Mesenchymal stem cell (in vitro differentiated cells and primary cell): ENCODE data around the gene CD86. TPM values are rescaled to one million over a fixed set of nuclear protein-coding genes. Genes with fewer than 3 reads are reported as not detected.

Source experiments
- DNase-seq: peaks from one replicate; pipeline ENCODE4 v3.0.0-alpha.2; 2013
- H2AFZ ChIP-seq: one replicate; pipeline ENCODE4 v1.6.1; 2013; ENCODE audit warnings: low read depth, mild to moderate bottlenecking, control low read depth, inconsistent platforms, low read length, moderate library complexity
- H2AK5ac ChIP-seq: 2 replicates; pipeline ENCODE4 v1.6.1; 2013; ENCODE audit warnings: low read length, moderate library complexity, mild to moderate bottlenecking, inconsistent platforms; ENCODE audit not compliant: severe bottlenecking
- H2BK120ac ChIP-seq: one replicate; pipeline ENCODE4 v1.6.1; 2013; ENCODE audit warnings: low read depth, mild to moderate bottlenecking, inconsistent platforms, low read length, moderate library complexity
- H2BK12ac ChIP-seq, 2 experiments: one replicate each; pipeline ENCODE4 v1.6.1; 2013; ENCODE audit warnings: inconsistent platforms in 2 of 2, low read length in 2 of 2, mild to moderate bottlenecking in 2 of 2, moderate library complexity in 2 of 2, control low read depth in 1 of 2
- H2BK15ac ChIP-seq: one replicate; pipeline ENCODE4 v1.6.1; 2013; ENCODE audit warnings: mild to moderate bottlenecking, low read depth, inconsistent platforms; ENCODE audit not compliant: poor library complexity, severe bottlenecking
- H2BK5ac ChIP-seq: 2 replicates; pipeline ENCODE4 v1.6.1; 2013; ENCODE audit warnings: low read depth, mild to moderate bottlenecking, low read length, control low read depth, inconsistent platforms; ENCODE audit not compliant: poor library complexity, severe bottlenecking
- H3K14ac ChIP-seq, 2 experiments: one replicate each; pipeline ENCODE4 v1.6.1; 2013; ENCODE audit warnings: inconsistent platforms in 2 of 2, low read length in 2 of 2, control low read depth in 1 of 2, mild to moderate bottlenecking in 1 of 2, moderate library complexity in 1 of 2
- H3K18ac ChIP-seq, 2 experiments: one replicate each; pipeline ENCODE4 v1.6.1; 2013; ENCODE audit warnings: inconsistent platforms in 2 of 2, low read length in 2 of 2, control low read depth in 1 of 2, low read depth in 1 of 2, mild to moderate bottlenecking in 1 of 2
- H3K23ac ChIP-seq, 2 experiments: one replicate each; pipeline ENCODE4 v1.6.1; 2013; ENCODE audit warnings: inconsistent platforms in 2 of 2, low read length in 2 of 2, mild to moderate bottlenecking in 2 of 2, moderate library complexity in 2 of 2, control low read depth in 1 of 2
- H3K27ac ChIP-seq: 2 replicates; pipeline ENCODE4 v1.5.1; 2013; ENCODE audit warnings: mild to moderate bottlenecking, moderate library complexity, low read length, control low read depth, inconsistent platforms; ENCODE audit not compliant: poor library complexity, severe bottlenecking
- H3K27me3 ChIP-seq, 2 experiments: 2 replicates each; pipeline versions ENCODE4 v1.6.1 to v1.7.0; 2013; ENCODE audit warnings: low read length in 2 of 2, mild to moderate bottlenecking in 2 of 2, moderate library complexity in 2 of 2, control low read depth in 1 of 2, inconsistent platforms in 1 of 2; ENCODE audit not compliant: control insufficient read depth in 1 of 2, insufficient read depth in 1 of 2
- H3K36me3 ChIP-seq, 2 experiments: 2 replicates each; pipeline versions ENCODE4 v1.6.1 to v1.7.0; 2013; ENCODE audit warnings: low read length in 2 of 2, control low read depth in 1 of 2, inconsistent platforms in 1 of 2, low read depth in 1 of 2, mild to moderate bottlenecking in 1 of 2; ENCODE audit not compliant: insufficient read depth in 2 of 2, control insufficient read depth in 1 of 2
- H3K4ac ChIP-seq, 2 experiments: one replicate each; pipeline ENCODE4 v1.6.1; 2013; ENCODE audit warnings: inconsistent platforms in 2 of 2, low read length in 2 of 2, mild to moderate bottlenecking in 2 of 2, moderate library complexity in 2 of 2, control low read depth in 1 of 2, low read depth in 1 of 2
- H3K4me1 ChIP-seq: 2 replicates; pipeline ENCODE4 v1.6.1; 2013; ENCODE audit warnings: low read depth, low read length, control low read depth; ENCODE audit not compliant: control insufficient read depth, insufficient read depth
- H3K4me2 ChIP-seq: 2 replicates; pipeline ENCODE4 v1.6.1; 2013; ENCODE audit warnings: low read length, mild to moderate bottlenecking, inconsistent platforms; ENCODE audit not compliant: poor library complexity, severe bottlenecking
- H3K4me3 ChIP-seq, 2 experiments: 2 replicates each; pipeline versions ENCODE4 v1.5.1 to v1.7.0; 2013; ENCODE audit warnings: low read length in 2 of 2, mild to moderate bottlenecking in 2 of 2, control low read depth in 1 of 2, low read depth in 1 of 2; ENCODE audit not compliant: insufficient read depth in 1 of 2
- H3K79me1 ChIP-seq: replicated peaks from 2 replicates; pipeline ENCODE4 v1.6.1; 2013; ENCODE audit warnings: mild to moderate bottlenecking, control low read depth, low read length, inconsistent platforms; ENCODE audit not compliant: poor library complexity, severe bottlenecking
- H3K9ac ChIP-seq: 2 replicates; pipeline ENCODE4 v1.7.0; 2013; ENCODE audit warnings: mild to moderate bottlenecking, low read length, moderate library complexity
- H3K9me3 ChIP-seq: 2 replicates; pipeline ENCODE4 v1.7.0; 2013; ENCODE audit warnings: mild to moderate bottlenecking, low read length; ENCODE audit not compliant: control insufficient read depth
- H4K8ac ChIP-seq: one replicate; pipeline ENCODE4 v1.6.1; 2013; ENCODE audit warnings: inconsistent platforms, mild to moderate bottlenecking, low read length, moderate library complexity
- H4K91ac ChIP-seq: one replicate; pipeline ENCODE4 v1.6.1; 2013; ENCODE audit warnings: mild to moderate bottlenecking, low read length, inconsistent platforms
- WGBS: methylation state at CpG from one replicate; pipeline ENCODE4 v1.1.7; 2013; ENCODE audit warnings: mixed read lengths; 5-methylcytosine and 5-hydroxymethylcytosine counted together
- polyA plus RNA-seq, 2 experiments: library from polyadenylated mRNA; stranded (reverse); fragments of 200-250 nt; gene quantifications; one replicate each; pipeline ENCODE4 v1.2.3, GENCODE V29; 2013

CD86 gene
- not detected for polyA plus RNA-seq (2013, experiment 1 of 2)
- not detected for polyA plus RNA-seq (2013, experiment 2 of 2)

- no peaks in the 10 kb centered on the region for H3K4me1 ChIP-seq
- H2BK5ac ChIP-seq = no peak within 1 kb of the TSS
- H3K14ac ChIP-seq = no peak within 1 kb of the TSS
- no peak within 1 kb of the TSS for H2AK5ac ChIP-seq
- H3K36me3 ChIP-seq = no peaks in the 10 kb centered on the region
- H3K9me3 ChIP-seq = peaks cover 4% of the 10 kb centered on the region
- H4K8ac ChIP-seq = no peak within 1 kb of the TSS
- no peak within 1 kb of the TSS for H3K4me2 ChIP-seq
- H3K27ac ChIP-seq = no peak within 1 kb of the TSS
- H3K23ac ChIP-seq = no peak within 1 kb of the TSS
- no peak within 1 kb of the TSS for H3K4me3 ChIP-seq
- no peak within 1 kb of the TSS for H2BK15ac ChIP-seq
- H3K27me3 ChIP-seq = peaks cover 0 to 6% of the 10 kb centered on the region in 2 experiments
- H3K18ac ChIP-seq = no peak within 1 kb of the TSS
- no peak for DNase-seq
- no peaks in the 10 kb centered on the region for H3K79me1 ChIP-seq
- H2AFZ ChIP-seq = no peak within 1 kb of the TSS
- no peak within 1 kb of the TSS for H4K91ac ChIP-seq
- H3K9ac ChIP-seq = no peak within 1 kb of the TSS
- no peak within 1 kb of the TSS for H3K4ac ChIP-seq
- 52% methylated on average over 3 of the region's 3 CpGs for WGBS
- H2BK120ac ChIP-seq = no peak within 1 kb of the TSS
- H2BK12ac ChIP-seq = no peak within 1 kb of the TSS
Measured at GRCh38 chr3:122055215-122055614, at the start of gene CD86. Gene CD86 (plus strand): TSS chr3:122055362. CDS start chr3:122055490, 128 bp downstream.

GRCh38 chr3:122006267-122006666 is 48.9 kb upstream of the CD86 start:
- Histone ChIP-seq H3K27ac (no peak overlapping the region), H3K4me2 (no peak overlapping the region), H2BK15ac (no peak overlapping the region), H2BK5ac (no peak overlapping the region), H2BK12ac (no peak overlapping the region), H3K23ac (no peak overlapping the region), H2BK120ac (no peak overlapping the region), H3K14ac (no peak overlapping the region), H3K27me3 (peaks cover 3 to 8% of the 10 kb centered on the region in 2 experiments), H2AK5ac (no peak overlapping the region), H4K8ac (no peak overlapping the region), H3K9me3 (no peaks in the 10 kb centered on the region), H3K79me1 (no peaks in the 10 kb centered on the region), H3K36me3 (no peaks in the 10 kb centered on the region), H3K4ac (no peak overlapping the region), H3K4me1 (peaks cover 1% of the 10 kb centered on the region), H3K4me3 (no peak overlapping the region), H2AFZ (no peak overlapping the region), H3K18ac (no peak overlapping the region), H3K9ac (no peak overlapping the region), H4K91ac (no peak overlapping the region)
- 73% methylated on average over 2 of the region's 2 CpGs for WGBS
- DNase-seq = no peak

GRCh38 chr3:122008166-122008565 is 47.0 kb upstream of the CD86 start:
- H2AK5ac ChIP-seq = no peak overlapping the region
- H3K9ac ChIP-seq = no peak overlapping the region
- H2BK12ac ChIP-seq = no peak overlapping the region
- no peak overlapping the region for H2AFZ ChIP-seq
- H3K36me3 ChIP-seq = no peaks in the 10 kb centered on the region
- no peak overlapping the region for H2BK15ac ChIP-seq
- WGBS = 100% methylated on average over 1 of the region's 2 CpGs
- H3K27ac ChIP-seq = no peak overlapping the region
- no peak overlapping the region for H4K91ac ChIP-seq
- H3K4ac ChIP-seq = no peak overlapping the region
- H4K8ac ChIP-seq = no peak overlapping the region
- DNase-seq = no peak
- H3K18ac ChIP-seq = no peak overlapping the region
- no peaks in the 10 kb centered on the region for H3K4me1 ChIP-seq
- H2BK5ac ChIP-seq = no peak overlapping the region
- no peaks in the 10 kb centered on the region for H3K79me1 ChIP-seq
- peaks cover 5 to 15% of the 10 kb centered on the region in 2 experiments for H3K27me3 ChIP-seq
- H3K4me3 ChIP-seq = no peak overlapping the region
- H3K4me2 ChIP-seq = no peak overlapping the region
- H3K14ac ChIP-seq = no peak overlapping the region
- no peak overlapping the region for H3K23ac ChIP-seq
- H2BK120ac ChIP-seq = no peak overlapping the region
- no peaks in the 10 kb centered on the region for H3K9me3 ChIP-seq

- Histone ChIP-seq H3K23ac (no peak overlapping the region), H3K79me1 (no peaks in the 10 kb centered on the region), H2BK120ac (no peak overlapping the region), H3K4me3 (no peak overlapping the region), H2BK15ac (no peak overlapping the region), H3K36me3 (no peaks in the 10 kb centered on the region), H3K14ac (no peak overlapping the region), H2AFZ (no peak overlapping the region), H3K4ac (no peak overlapping the region), H3K27me3 (peaks cover 8 to 15% of the 10 kb centered on the region in 2 experiments), H2AK5ac (no peak overlapping the region), H3K18ac (no peak overlapping the region), H3K9me3 (no peaks in the 10 kb centered on the region), H2BK5ac (no peak overlapping the region), H3K27ac (no peak overlapping the region), H3K4me1 (no peaks in the 10 kb centered on the region), H4K8ac (no peak overlapping the region), H3K4me2 (no peak overlapping the region), H2BK12ac (no peak overlapping the region), H3K9ac (no peak overlapping the region), H4K91ac (no peak overlapping the region)
- DNase-seq = no peak
- WGBS = 67% methylated on average over 1 of the region's 2 CpGs
Measured at GRCh38 chr3:122010506-122010905, 44.7 kb upstream of the CD86 start.
